Body of pancreas (tissue), 4 donors: Measurements from ENCODE around the gene SHANK3.

Experiments used
- CTCF ChIP-seq, 7 experiments: fragments of 450-650 bp in 4 of 7; fragments of 200-600 bp in 3 of 7; sonication (generic) in 3 of 7; IDR thresholded peaks; one replicate each; pipeline ENCODE4 v1.5.1; 2016 to 2019; ENCODE audit warnings: antibody characterized with exemption in 7 of 7
- POLR2A ChIP-seq, 3 donors: fragments of 450-650 bp; IDR thresholded peaks; one replicate each; pipeline ENCODE4 v1.6.1; 2016; ENCODE audit warnings: antibody characterized with exemption in 3 of 3, mild to moderate bottlenecking in 2 of 3

- TF ChIP-seq POLR2A (IDR thresholded peaks at IDR 0.05) (no peak), CTCF (IDR thresholded peaks at IDR 0.05) (no peak)
These were observed 43.2 kb downstream of the SHANK3 start for GRCh38 chr22:50715776-50716175.
